RWPE1 (cell line): ENCODE data around the gene SLC12A4.

Experiments
- CTCF ChIA-PET: fragments of 350-600 bp; sonication (Branson Sonifier 250); formaldehyde crosslinking; extraction: SDS; loops from one replicate; lab custom pipeline; 2021; lab: Yijun Ruan, JAX
- POLR2A ChIA-PET: fragments of 400-600 bp; formaldehyde crosslinking; extraction: SDS; loops from one replicate; lab custom pipeline; 2020; ENCODE audit warnings: antibody characterized with exemption; ENCODE audit not compliant: low non-redundant PET; lab: Yijun Ruan, JAX
- DNase-seq: peaks from one replicate; pipeline ENCODE4 v3.0.0; 2012; ENCODE audit warnings: low spot score
- H3K27ac ChIP-seq: fragments of 450-650 bp; 2 replicates; pipeline ENCODE4 v1.5.1; 2017
- CTCF ChIP-seq: fragments of 450-650 bp; conservative IDR thresholded peaks from 2 replicates; pipeline ENCODE4 v1.5.1; 2017; ENCODE audit warnings: low read depth, mild to moderate bottlenecking

Gene SLC12A4

DNA sequence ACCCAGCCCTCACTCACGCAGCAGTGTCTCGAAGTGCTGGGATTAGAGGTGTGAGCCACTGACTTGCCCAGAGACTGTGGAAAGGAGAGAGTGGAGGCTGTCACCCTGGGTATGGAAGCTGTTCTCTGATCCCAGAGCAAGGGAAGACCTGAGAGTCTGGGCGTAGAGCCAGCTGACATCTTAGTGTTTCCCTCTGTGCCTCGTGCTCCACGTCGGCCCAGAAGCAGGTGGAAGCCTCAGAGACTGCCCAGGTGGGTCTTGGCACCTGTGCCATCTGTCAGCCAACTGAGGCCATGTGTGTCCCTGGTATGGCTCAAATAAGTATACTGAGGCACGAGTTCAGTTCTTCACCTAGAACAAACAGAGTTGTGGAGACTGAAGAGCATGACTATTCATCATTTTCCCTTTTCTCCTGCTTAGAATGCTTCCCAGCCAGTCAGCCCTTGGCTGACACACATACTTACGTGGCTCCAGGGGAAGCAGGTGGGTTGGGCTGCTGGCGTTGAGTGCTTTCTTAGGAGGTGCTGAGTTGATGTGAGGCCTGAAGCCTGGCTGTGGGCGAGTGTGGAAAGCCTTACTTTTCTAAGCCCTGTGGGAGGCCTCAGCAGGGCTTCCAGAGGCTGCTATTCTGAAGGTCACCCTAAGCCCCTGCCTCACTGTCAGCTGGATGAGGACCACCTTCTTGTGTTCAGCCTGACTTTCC lies 44.9 kb downstream of the SLC12A4 start:
- TF ChIP-seq CTCF = no peak
- CTCF ChIA-PET = interaction anchor here (0.7 to 1.5 kb wide), 2 partner anchors 105 to 107 kb away, joined by 3 to 8 read pairs; no protein-coding TSS in a partner anchor
- POLR2A ChIA-PET = no interaction called here
- peak overlapping the region; percentile 8 for H3K27ac ChIP-seq
- no peak for DNase-seq

GRCh38 chr16:67922740-67923139 lies 45.7 kb downstream of the SLC12A4 start:
- POLR2A ChIA-PET = no interaction called here
- CTCF ChIA-PET = interaction anchor here (0.7 to 1.5 kb wide), 2 partner anchors 104 to 106 kb away, joined by 3 to 8 read pairs; no protein-coding TSS in a partner anchor
- no peak for TF ChIP-seq CTCF
- no peak for DNase-seq
- H3K27ac ChIP-seq = peak overlapping the region; percentile 31

DNA sequence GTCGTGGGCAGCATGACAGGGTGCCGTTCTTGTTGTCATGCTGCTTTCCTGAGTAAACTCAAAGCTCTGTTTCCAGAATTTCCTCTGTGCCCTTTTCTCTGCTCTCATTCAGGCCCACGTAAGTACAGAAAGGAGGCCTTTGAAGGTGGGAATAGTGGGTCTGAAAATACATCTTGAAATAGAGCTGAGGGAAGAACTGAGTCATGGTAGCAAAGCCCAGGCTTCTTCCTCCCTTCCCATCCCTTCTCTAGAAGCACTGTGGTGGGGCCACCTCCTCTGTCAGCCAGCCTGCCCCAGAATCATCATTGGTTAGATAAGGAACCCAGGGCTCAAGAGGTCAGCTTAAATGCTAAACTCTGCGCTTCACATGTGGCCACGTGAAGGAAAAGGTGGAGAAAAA lies 46.2 kb downstream of the SLC12A4 start:
- POLR2A ChIA-PET = no interaction called here
- CTCF ChIA-PET = interaction anchor here (0.5 to 1.5 kb wide), 3 partner anchors 103 to 154 kb away, joined by 3 to 9 read pairs (median 8); no protein-coding TSS in a partner anchor
- peak overlapping the region; percentile 31 for H3K27ac ChIP-seq
- no peak for TF ChIP-seq CTCF
- no peak for DNase-seq

DNA sequence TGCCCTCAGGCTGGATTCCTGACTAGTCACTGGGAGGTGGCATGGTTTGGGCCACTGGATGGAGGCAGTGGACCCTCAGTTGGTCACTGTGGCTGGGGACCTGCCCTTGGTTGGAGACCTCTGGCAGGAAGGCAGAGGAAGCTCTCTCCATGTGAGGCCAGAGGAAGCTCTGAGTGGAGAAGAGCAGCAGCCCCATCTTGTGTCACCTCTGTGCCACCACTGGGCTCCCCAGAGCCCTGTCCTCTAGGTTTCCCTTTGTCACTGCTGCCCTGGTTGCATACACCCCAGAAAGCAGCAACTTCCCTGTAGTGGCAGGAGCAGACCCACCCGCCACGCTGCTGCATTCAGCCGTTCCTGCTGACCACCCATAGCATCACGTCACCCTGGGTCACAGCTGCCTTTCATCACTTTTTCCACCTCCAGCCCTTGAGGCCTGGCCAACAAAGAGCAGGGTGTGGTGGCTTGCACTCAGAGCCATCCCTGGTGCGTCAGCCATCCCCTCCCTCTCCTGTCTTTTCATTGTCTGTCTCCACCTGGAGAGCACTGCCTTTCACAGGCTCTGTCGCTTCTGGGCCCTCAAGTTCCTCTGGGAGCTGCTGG lies 48.7 kb downstream of the SLC12A4 start:
- POLR2A ChIA-PET = no interaction called here
- no peak for DNase-seq
- CTCF ChIA-PET = interaction anchor here (0.6 to 0.8 kb wide), 3 partner anchors 36 to 103 kb away, joined by 3 to 4 read pairs (median 4); partner anchors contain the start of gene NRN1L
- H3K27ac ChIP-seq = 0 out of 2 replicates have a peak overlapping the region, but pooled peaks have one; percentile 6
- TF ChIP-seq CTCF = no peak

GRCh38 chr16:67917852-67918236 lies 50.6 kb downstream of the SLC12A4 start:
- ChIA-PET CTCF (interaction anchor here (0.7 to 1.3 kb wide), 2 partner anchors 11 to 101 kb away, joined by 3 read pairs; no protein-coding TSS in a partner anchor), POLR2A (no interaction called here)
- DNase-seq = peak; percentile 87

More at GRCh38 chr16:67917852-67918236, 50.6 kb downstream of the SLC12A4 start:
- no peak for TF ChIP-seq CTCF
- H3K27ac ChIP-seq = peak overlapping the region; percentile 79
